ENCODE results near the gene PRKAR1A.
"Not testable (repeated sequence)": the region's sequence is repeated elsewhere in the genome, so short reads cannot be mapped to it uniquely, and the experiment has no call there.

Gene PRKAR1A

GRCh38 chr17:68512247-68512959 is at the start of gene PRKAR1A:
PRKAR1A (plus strand) TSS chr17:68512430; CDS start chr17:68515400, 2,970 bp downstream.
- peak; percentile 90 for DNase-seq (ENCODE audit: low read depth)

- DNase-seq (ENCODE audit: low read depth), result no peak
Observed at GRCh38 chr17:68463211-68464019, 48.8 kb upstream of the PRKAR1A start.

- DNase-seq (ENCODE audit: low read depth), result no peak
Observed at GRCh38 chr17:68468334-68468733, 43.9 kb upstream of the PRKAR1A start.

- no peak for DNase-seq (ENCODE audit: low read depth)
Observed at GRCh38 chr17:68468788-68469187, 43.4 kb upstream of the PRKAR1A start.

GRCh38 chr17:68470961-68471360 is 41.3 kb upstream of the PRKAR1A start:
- no peak for DNase-seq (ENCODE audit: low read depth)

GRCh38 chr17:68480885-68481284 is 31.3 kb upstream of the PRKAR1A start:
- no peak for DNase-seq (ENCODE audit: low read depth)

GRCh38 chr17:68482576-68483041 is 29.6 kb upstream of the PRKAR1A start:
- DNase-seq (ENCODE audit: low read depth), result no peak

GRCh38 chr17:68484458-68484857 is 27.8 kb upstream of the PRKAR1A start:
- no peak for DNase-seq (ENCODE audit: low read depth)

GRCh38 chr17:68489919-68490318 is 22.3 kb upstream of the PRKAR1A start:
- no peak for DNase-seq (ENCODE audit: low read depth)

GRCh38 chr17:68491381-68492231 is 20.6 kb upstream of the PRKAR1A start:
- no peak for DNase-seq (ENCODE audit: low read depth)

GRCh38 chr17:68492394-68493054 is 19.7 kb upstream of the PRKAR1A start:
- not testable (repeated sequence) for DNase-seq (ENCODE audit: low read depth)

GRCh38 chr17:68495081-68495480 is 17.1 kb upstream of the PRKAR1A start:
- DNase-seq (ENCODE audit: low read depth), result no peak

GRCh38 chr17:68497885-68498319 is 14.3 kb upstream of the PRKAR1A start:
- DNase-seq (ENCODE audit: low read depth), result no peak

GRCh38 chr17:68498479-68499326 is 13.5 kb upstream of the PRKAR1A start:
- DNase-seq (ENCODE audit: low read depth), result no peak

GRCh38 chr17:68499587-68499986 is 12.6 kb upstream of the PRKAR1A start:
- DNase-seq (ENCODE audit: low read depth), result no peak

GRCh38 chr17:68501074-68501473 is 11.2 kb upstream of the PRKAR1A start:
- DNase-seq (ENCODE audit: low read depth), result no peak

GRCh38 chr17:68505951-68506350 is 6.3 kb upstream of the PRKAR1A start:
- DNase-seq (ENCODE audit: low read depth), result no peak

GRCh38 chr17:68507576-68507975 is 4.7 kb upstream of the PRKAR1A start:
- no peak for DNase-seq (ENCODE audit: low read depth)

GRCh38 chr17:68509141-68510057 is 2.8 kb upstream of the PRKAR1A start:
- no peak for DNase-seq (ENCODE audit: low read depth)

GRCh38 chr17:68511254-68511670 is 968 bp upstream of the PRKAR1A start:
- DNase-seq (ENCODE audit: low read depth), result no peak
